HepG2 (cell line): ENCODE results near the gene BICDL2. TPM values are rescaled to one million over a fixed set of nuclear protein-coding genes. Genes with fewer than 3 reads are reported as not detected.

Experiments
- ATAC-seq: fragments of 200-7000 bp; cut with Tn5 transposase; 3 replicates; pipeline ENCODE4 v1.9.1; 2020; ENCODE audit warnings: mild to moderate bottlenecking, moderate library complexity
- BruUV-seq: library from RNA; stranded (reverse); fragments of 400-500 nt; replicated peaks from 2 replicates; lab custom pipeline; 2021; lab: Mats Ljungman, UMichigan
- CTCF ChIA-PET: fragments of 300-600 bp; formaldehyde crosslinking; extraction: SDS; loops from one replicate; lab custom pipeline; 2021; ENCODE audit warnings: low total read pairs, inconsistent platforms, low intra/inter-chr PET ratio; lab: Yijun Ruan, JAX
- POLR2A ChIA-PET: fragments of 350-600 bp; sonication (Branson Sonifier 250); formaldehyde crosslinking; loops from one replicate; lab custom pipeline; 2020; ENCODE audit warnings: antibody characterized with exemption, inconsistent platforms; lab: Yijun Ruan, JAX
- DNase-seq: peaks from one replicate; pipeline ENCODE4 v3.0.0-alpha.2; 2015; ENCODE audit warnings: low spot score
- FAIRE-seq: peaks from 3 replicates; lab custom pipeline; 2011; peaks lifted over from hg19 to GRCh38; lab: Jason Lieb, UNC
- H2AFZ ChIP-seq: one replicate; pipeline ENCODE4 v1.6.1; 2011; ENCODE audit warnings: low read length, inconsistent platforms
- H3K27ac ChIP-seq: fragments of 300-600 bp; 3 replicates; pipeline ENCODE4 v1.8.0; 2011; ENCODE audit warnings: mixed run types, mild to moderate bottlenecking, mixed read lengths, low read length, inconsistent platforms; ENCODE audit not compliant: insufficient read depth; ENCODE audit errors: extremely low read length
- H3K27me3 ChIP-seq, 2 experiments: fragments of 200-600 bp in 1 of 2; 2 replicates in 1 of 2; 3 replicates in 1 of 2; pipeline versions ENCODE4 v1.6.0 to v1.8.0; 2011; ENCODE audit warnings: low read length in 2 of 2, mild to moderate bottlenecking in 2 of 2, moderate library complexity in 2 of 2, inconsistent platforms in 1 of 2; ENCODE audit not compliant: insufficient read depth in 2 of 2, control insufficient read depth in 1 of 2
- H3K36me3 ChIP-seq, 2 experiments: fragments of 200-600 bp in 1 of 2; replicated peaks in 1 of 2; 2 replicates in 1 of 2; 3 replicates in 1 of 2; pipeline versions ENCODE4 v1.5.1 to v1.8.0; 2011; ENCODE audit warnings: low read length in 2 of 2, inconsistent platforms in 1 of 2; ENCODE audit not compliant: insufficient read depth in 2 of 2, control insufficient read depth in 1 of 2
- H3K4me1 ChIP-seq: 2 replicates; pipeline ENCODE4 v1.5.1; 2012; ENCODE audit warnings: low read length, inconsistent platforms; ENCODE audit not compliant: insufficient read depth
- H3K4me2 ChIP-seq: 2 replicates; pipeline ENCODE4 v1.6.0; 2011; ENCODE audit warnings: low read depth, low read length, inconsistent platforms
- H3K4me3 ChIP-seq, 3 experiments: fragments of 200-600 bp in 1 of 3; sonication (generic), shearing (Covaris generic) in 1 of 3; replicated peaks in 1 of 3; 2 replicates each; pipeline ENCODE4 v1.5.1; 2011 to 2016; ENCODE audit warnings: low read length in 3 of 3, inconsistent platforms in 2 of 3, low read depth in 2 of 3, mild to moderate bottlenecking in 2 of 3, control low read depth in 1 of 3, mixed read lengths in 1 of 3; ENCODE audit not compliant: insufficient read depth in 1 of 3
- H3K79me2 ChIP-seq: one replicate; pipeline ENCODE4 v1.6.1; 2011; ENCODE audit warnings: low read length, inconsistent platforms; ENCODE audit not compliant: insufficient read depth
- H3K9ac ChIP-seq: 2 replicates; pipeline ENCODE4 v1.6.0; 2011; ENCODE audit warnings: mild to moderate bottlenecking, low read depth, low read length, inconsistent platforms; ENCODE audit not compliant: insufficient read depth
- H3K9me3 ChIP-seq: 2 replicates; pipeline ENCODE4 v1.5.1; 2012; ENCODE audit warnings: mild to moderate bottlenecking, low read length
- H4K20me1 ChIP-seq: 2 replicates; pipeline ENCODE4 v1.6.0; 2011; ENCODE audit warnings: inconsistent platforms, mild to moderate bottlenecking, low read length, moderate library complexity; ENCODE audit not compliant: insufficient read depth
- ARID5B ChIP-seq: IDR thresholded peaks from 2 replicates; pipeline ENCODE4 v1.4.0; 2020; ENCODE audit warnings: mild to moderate bottlenecking, missing genetic modification reagents
- BORCS8-MEF2B ChIP-seq: sonication (generic); formaldehyde crosslinking; IDR thresholded peaks from 2 replicates; pipeline ENCODE4 v1.8.0; 2022; ENCODE audit warnings: mild to moderate bottlenecking, missing genetic modification reagents
- HBP1 ChIP-seq: IDR thresholded peaks from 2 replicates; pipeline ENCODE4 v1.6.1; 2016; ENCODE audit warnings: low read depth, control low read depth
- HOXA3 ChIP-seq: sonication (generic); formaldehyde crosslinking; IDR thresholded peaks from 2 replicates; pipeline ENCODE4 v1.5.0; 2020; ENCODE audit warnings: missing genetic modification reagents
- HOXA5 ChIP-seq: sonication (generic); formaldehyde crosslinking; IDR thresholded peaks from 2 replicates; pipeline ENCODE4 v1.4.0; 2020; ENCODE audit warnings: missing genetic modification reagents
- MAF1 ChIP-seq: sonication (generic); formaldehyde crosslinking; IDR thresholded peaks from 2 replicates; pipeline ENCODE4 v1.5.0; 2020; ENCODE audit warnings: missing genetic modification reagents, borderline replicate concordance
- PHB2 ChIP-seq: fragments of 450-650 bp; IDR thresholded peaks from 2 replicates; pipeline ENCODE4 v1.6.1; 2018; ENCODE audit not compliant: partially characterized antibody
- WGBS: methylation state at CpG from one replicate; pipeline ENCODE4 v1.1.6; 2017; ENCODE audit warnings: low lambda C conversion rate; 5-methylcytosine and 5-hydroxymethylcytosine counted together
- in situ Hi-C: cut with HindIII; loops from 2 replicates; pipeline ENCODE4 v1.10.0; 2017; ENCODE audit warnings: low pct_unique_long_range_greater_than_20kb; ENCODE audit not compliant: extremely low pct_ligation_motif_present
- intact Hi-C: fragments of 100-400 bp; cut with micrococcal nuclease; formaldehyde crosslinking; loops from one replicate; pipeline ENCODE4 v1.10.0; 2022; ENCODE audit not compliant: unreplicated experiment
- polyA plus RNA-seq, 8 experiments: library from polyadenylated mRNA; depleted of rRNA in 3 of 8; stranded (reverse) in 7 of 8; unstranded in 1 of 8; fragments of >200 nt; fragmentation: Illumina TruSeq in 4 of 8; extraction: Trizol in 4 of 8; gene quantifications; 2 replicates each; pipeline versions ENCODE4 v1.2.1 to v1.2.3, GENCODE V29; 2011 to 2016; ENCODE audit warnings: low read depth in 4 of 8, missing spikeins in 1 of 8, mixed read lengths in 1 of 8; ENCODE audit not compliant: insufficient read depth in 1 of 8
- total RNA-seq, 5 experiments: library from RNA; depleted of rRNA; stranded (reverse); fragments of >200 nt; fragmentation: Illumina TruSeq; extraction: Trizol; gene quantifications; 2 replicates each; pipeline ENCODE4 v1.2.3, GENCODE V29; 2016; ENCODE audit warnings: low read depth in 1 of 5

The BICDL2 gene
- total and polyA plus RNA-seq, 2 of the 13 experiments (the other 11 are each of a cell fraction or from before 2014, with no cell fraction given): 0.12 TPM; not detected in 1

- ChIA-PET POLR2A (interaction anchor here (0.9 to 1.4 kb wide), 2 partner anchors 21 to 42 kb away, joined by 3 to 5 read pairs; partner anchors contain the start of gene IL32), CTCF (no interaction called here)
- no peaks in the 10 kb centered on the region for H3K36me3 ChIP-seq
- no peak overlapping the region for H3K9ac ChIP-seq
- DNase-seq (no peak), ATAC-seq (no peak), FAIRE-seq (no peak)
- no peak overlapping the region for H3K4me3 ChIP-seq
- no peak overlapping the region for H3K4me2 ChIP-seq
- H3K4me1 ChIP-seq: peaks cover 25% of the 10 kb centered on the region
- no peak overlapping the region for H2AFZ ChIP-seq
- no peaks in the 10 kb centered on the region for H4K20me1 ChIP-seq
- no peaks in the 10 kb centered on the region for H3K79me2 ChIP-seq
- WGBS: 51% methylated on average over 5 of the region's 6 CpGs
- no TSS peak for BruUV-seq
- no peak overlapping the region for H3K27ac ChIP-seq
- TF ChIP-seq ARID5B (no peak), MAF1 (CRISPR knock-in tag) (no peak), HOXA3 (no peak), HBP1 (CRISPR knock-in tag) (no peak), HOXA5 (CRISPR knock-in tag) (no peak), PHB2 (no peak), BORCS8-MEF2B (no peak)
- in situ Hi-C loops: no loop called here
- intact Hi-C loops: no loop called here
- H3K27me3 ChIP-seq: peaks cover 12 to 70% of the 10 kb centered on the region in 2 experiments
- no peaks in the 10 kb centered on the region for H3K9me3 ChIP-seq
Measured at GRCh38 chr16:3044708-3045107, 8.0 kb upstream of the BICDL2 start.
